Measurements from ENCODE around the gene LAMC1.

Gene LAMC1

DNA sequence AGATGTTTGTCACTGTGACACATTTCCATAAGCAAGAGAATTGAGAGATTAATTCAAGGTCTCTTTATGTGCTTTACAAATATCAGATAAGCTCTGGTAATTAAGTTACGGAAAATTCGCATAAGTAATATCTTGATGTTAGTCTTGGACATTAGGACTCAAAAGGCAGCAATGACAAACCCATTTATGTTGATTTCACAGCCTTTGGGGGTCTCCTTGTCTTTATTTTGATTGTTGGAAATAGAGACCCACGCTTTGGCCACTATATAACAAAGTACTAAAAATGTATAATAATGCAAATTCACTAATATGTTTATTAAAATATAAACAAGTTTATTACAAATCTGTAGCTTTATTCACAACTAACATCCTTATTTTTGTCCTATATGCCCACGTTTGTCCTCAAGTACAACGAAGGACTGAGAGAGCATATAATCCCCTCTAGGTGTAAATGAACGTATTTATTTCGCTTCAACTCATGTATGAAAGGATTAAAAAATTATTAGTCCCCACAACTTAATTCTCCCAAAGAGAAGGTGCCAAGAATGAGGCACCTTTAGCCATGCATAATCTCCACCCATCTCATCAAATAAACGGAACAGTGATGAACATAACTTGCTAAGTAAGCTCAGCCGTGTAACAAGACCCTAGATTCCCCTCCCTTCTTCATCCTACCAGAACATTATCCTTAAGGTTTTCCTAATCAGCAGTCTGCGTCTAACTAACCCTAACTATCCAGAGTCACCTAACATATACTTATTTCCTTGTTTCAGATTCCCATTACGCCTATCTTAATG lies 1.6 kb upstream of the LAMC1 start:
- DNase-seq: no peak

DNA sequence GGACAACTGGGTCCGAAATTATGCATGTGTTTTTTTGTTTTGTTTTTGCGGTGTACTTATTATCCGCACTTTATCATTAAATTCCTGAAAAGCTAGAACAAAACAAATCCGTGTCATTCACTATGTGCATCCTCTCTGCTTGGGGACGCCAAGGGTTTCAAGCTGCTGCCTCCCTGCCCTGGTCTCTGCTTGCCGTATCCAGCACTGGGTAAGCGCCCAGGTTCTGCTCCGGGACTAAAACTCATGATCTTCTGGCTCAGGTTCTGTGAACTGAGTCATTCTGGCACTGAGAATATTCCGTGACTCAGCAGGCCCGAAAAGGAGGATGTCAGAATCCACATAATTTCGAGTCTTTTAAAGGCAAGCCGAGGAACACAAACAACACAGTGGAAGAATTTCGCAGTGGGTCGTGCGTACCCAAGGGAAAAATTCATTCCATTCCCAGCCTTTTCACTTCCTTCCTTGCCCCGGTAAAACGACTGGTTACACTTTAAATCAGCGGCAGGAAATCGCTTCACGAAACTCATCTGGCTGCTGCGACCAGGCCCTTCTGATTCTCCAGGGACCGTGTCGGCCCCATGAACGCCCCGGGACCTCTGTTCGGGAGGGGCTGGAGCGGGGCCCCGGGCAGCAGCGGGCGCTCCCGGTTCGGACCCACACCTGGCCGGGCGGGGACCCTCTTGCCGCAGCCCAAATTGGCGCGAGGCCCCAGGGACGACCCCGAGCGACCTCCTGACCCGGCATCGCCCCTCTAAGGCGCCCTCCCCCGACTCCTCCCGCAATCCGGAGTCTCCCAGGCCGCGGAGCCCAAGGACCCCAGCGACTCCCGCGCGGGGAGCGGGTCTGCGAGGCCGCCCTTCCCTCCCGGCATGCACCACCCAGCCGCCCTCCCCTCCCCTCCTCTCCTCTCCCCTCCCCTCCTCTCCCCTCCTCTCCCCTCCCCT lies 746 bp upstream of the LAMC1 start:
- no peak for DNase-seq

DNA sequence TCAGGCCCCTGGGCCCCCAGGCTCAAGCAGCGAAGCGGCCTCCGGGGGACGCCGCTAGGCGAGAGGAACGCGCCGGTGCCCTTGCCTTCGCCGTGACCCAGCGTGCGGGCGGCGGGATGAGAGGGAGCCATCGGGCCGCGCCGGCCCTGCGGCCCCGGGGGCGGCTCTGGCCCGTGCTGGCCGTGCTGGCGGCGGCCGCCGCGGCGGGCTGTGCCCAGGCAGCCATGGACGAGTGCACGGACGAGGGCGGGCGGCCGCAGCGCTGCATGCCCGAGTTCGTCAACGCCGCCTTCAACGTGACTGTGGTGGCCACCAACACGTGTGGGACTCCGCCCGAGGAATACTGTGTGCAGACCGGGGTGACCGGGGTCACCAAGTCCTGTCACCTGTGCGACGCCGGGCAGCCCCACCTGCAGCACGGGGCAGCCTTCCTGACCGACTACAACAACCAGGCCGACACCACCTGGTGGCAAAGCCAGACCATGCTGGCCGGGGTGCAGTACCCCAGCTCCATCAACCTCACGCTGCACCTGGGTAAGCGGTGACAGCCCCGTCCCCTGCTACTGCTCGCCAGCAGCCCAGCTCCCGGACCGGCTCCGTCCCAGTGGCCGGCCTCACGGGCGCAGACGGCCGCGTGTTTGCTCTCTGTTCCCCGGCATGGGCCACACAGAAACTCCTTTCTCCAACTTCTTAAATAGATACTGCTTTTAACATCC lies 539 bp downstream of the LAMC1 start:
- peak; percentile 32 for DNase-seq

DNA sequence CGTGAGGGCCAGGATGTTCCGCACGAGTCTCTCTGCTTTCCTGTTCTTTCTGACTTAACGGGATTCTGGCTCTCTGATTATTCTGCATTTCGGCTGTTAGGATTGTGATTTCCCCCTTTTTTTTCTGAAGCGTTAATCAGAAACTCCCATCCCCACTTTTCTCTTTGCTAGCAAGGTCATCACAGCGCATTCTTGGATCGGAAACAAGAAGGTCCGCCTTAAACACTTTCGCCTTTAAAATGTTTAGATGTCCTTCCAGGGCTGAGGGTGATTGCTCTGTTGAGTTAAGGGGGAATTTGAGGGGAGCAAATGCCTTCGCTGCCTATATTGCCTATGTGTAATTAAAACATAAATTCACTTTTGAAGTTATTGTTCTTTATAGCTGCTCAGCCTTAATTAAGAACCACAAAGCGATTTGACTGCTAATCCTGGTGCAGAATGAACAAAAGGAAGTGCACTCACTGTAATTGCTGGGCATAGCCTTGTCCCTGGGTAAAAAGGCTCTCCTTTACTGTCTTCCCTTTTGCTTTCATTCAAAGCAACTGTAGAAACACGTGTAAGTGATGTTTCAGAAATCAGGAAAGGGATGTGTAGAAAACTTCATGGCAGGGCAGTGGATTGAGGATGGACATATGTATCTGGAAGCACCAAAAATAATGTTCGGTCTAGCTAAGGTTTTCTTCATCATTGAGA lies 1.2 kb downstream of the LAMC1 start:
- no peak for DNase-seq

DNA sequence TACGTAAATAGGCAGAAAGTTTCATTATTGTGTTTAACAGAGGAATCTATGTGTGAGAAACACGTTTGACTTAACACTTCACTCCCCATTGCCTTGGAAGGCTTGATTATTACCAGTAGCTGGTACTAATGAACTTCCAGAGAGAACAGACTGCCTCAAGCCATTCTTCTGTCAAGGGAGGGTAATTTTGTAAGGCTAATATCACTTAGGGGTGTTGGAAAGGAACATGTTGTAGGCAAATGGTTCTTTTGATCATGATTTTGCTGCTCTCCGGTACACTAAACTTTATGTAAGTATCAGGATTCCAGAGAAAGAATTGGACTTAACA lies 1.8 kb downstream of the LAMC1 start:
- no peak for DNase-seq

DNA sequence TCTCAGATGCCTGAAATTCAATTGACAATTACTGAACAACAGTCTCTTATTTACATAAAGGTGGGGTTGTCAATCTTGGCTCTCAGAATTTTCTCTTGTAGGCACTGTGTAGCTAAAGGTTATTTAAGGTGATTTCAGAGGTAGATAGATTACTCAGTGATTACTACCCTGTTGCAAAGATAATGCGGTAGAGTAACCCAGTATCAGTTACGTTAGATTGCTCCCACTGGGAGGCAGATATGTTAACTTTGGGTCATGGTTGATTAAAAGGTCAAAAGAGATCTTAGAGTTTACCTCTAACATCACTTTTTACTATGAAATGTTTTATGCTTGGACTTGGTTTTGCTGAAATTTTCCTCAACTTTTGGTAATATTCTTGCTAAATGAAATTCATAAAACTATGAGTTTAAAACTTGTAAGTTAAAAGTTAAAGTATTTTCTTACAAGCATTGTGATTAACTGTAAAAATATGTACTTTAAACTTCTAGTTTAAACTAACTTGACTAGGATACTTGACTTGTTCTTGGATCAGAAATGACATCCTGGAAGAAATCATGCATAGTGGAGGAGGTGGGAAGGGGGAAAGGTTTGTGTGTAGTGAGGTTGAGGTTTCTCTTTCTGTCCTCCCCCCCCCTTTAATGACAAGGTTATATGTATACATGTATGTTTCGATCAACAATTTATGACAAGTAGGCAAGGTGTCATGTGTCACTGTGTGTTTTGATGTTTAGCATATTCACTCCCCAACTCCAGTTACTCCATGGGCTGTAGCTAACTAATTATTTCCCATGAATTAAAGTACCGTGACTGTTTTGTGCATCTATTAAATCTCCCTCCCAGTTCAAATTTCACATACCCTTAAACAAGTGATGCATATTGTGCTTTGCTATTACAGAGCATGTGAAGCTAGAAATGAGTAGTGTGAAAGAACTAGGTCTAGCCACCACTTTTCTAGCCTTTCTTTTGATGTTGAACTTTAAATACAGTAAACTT lies 2.9 kb downstream of the LAMC1 start:
- no peak for DNase-seq

DNA sequence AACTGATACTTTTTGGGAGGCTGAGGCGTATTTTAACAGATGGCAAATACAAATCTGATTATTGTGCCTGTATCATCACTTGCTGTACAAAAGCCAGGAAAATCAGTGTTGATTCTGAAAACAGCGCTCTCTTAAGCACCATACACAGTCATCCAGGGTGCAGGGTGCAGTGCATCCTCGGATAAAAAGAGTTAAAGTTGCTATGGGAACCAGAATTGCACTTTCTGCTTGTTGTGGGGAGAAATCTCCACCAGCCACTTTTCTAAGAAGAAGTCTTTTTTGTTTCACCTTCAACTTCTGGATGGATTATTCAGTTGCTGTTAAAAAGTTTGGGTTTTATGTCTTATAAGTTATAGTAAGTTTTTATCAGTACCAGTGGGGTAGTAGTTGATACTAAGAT lies 3.8 kb downstream of the LAMC1 start:
- no peak for DNase-seq

DNA sequence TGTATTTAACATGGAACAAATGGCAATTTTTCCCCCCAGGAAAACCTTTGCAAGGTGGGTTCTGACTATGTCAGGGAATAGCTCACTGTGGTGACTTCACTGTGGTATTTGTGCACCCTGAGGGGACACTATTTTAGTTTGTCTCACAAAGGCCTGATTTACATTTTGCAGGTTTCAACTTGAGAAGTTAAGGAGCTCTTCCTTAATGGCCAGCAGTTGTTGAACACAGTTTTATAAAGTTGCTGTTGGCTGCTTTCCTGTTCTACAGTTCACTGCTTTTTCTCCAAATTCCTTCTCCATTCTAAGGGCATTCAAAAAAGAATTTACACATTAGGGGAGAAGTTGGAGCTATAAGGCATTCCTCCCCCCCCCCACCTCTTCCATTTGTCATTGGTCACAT lies 4.6 kb downstream of the LAMC1 start:
- DNase-seq: no peak

DNA sequence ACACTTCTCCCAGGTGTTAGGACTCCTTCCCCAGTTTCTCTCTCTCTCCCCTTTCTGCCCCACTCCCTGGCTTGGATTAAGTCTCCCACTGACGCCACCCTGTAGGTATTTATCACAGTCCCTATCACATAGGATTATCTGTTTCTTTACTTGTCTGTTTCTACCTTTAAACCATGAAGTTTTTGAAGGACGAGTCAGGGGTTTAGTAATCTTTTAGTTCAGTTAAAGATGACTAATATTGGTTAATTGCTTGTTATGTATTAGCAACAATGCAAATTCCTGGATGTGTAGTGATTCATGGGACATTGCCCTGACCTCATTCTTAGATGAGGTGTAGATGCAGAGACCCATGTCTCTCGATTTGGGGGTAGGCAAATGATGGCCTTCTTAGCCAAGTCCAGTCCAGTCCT lies 6.4 kb downstream of the LAMC1 start:
- no peak for DNase-seq

DNA sequence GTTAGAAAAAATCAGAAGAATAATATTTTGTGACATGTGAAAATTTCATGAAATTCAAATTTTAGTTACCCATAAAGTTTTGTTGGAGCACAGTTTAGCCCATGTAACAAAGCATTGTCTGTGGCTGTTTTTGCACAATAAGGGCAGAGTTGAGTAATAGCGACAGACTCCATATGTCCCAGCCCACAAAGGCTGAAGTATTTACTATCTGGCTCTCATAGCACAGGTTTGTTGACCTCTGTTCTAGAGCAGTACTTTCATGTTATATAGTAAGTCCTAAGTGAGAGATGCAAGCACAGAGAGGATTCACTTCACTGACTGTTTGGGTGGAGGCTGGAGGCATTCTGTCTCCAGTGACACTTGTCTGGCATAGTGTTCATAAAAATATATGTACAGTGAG lies 6.8 kb downstream of the LAMC1 start:
- no peak for DNase-seq

DNA sequence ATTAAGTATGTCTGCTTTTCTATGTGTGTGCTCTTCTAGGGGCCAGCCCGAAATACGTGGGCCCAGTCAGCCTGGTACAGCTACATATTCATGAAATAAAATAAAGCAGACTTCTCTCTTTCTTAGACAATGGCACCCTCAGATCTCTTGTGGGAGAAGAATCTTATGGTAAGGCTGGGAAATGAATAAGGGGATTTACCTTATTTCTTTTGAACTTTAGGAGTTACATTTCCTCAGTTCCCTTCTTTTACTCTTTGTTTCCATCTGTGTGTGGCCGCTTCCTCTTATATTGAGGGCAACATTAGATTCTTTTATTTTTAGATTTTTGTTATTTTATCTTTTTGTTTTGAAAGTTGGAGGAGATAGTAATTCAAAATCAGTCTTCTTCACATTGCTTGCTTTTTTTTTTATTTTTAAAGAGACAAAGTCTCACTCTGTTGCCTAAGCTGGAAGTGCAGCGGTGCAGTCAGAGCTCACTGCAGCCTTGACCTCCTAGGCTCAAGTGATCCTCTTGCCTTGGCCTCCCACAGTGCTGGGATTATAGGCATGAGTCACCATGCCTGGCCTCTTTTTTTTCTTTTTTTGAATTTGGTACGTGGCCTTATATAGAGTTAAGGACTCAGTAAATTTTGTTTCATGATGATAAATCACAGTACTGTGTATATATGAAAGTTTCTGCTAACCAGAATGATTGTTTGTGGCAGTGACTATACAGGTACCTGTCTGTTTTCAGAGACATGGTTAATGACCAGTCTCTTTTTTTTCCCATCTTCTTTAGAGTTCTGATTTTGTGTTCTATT lies 9.1 kb downstream of the LAMC1 start:
- DNase-seq: no peak

DNA sequence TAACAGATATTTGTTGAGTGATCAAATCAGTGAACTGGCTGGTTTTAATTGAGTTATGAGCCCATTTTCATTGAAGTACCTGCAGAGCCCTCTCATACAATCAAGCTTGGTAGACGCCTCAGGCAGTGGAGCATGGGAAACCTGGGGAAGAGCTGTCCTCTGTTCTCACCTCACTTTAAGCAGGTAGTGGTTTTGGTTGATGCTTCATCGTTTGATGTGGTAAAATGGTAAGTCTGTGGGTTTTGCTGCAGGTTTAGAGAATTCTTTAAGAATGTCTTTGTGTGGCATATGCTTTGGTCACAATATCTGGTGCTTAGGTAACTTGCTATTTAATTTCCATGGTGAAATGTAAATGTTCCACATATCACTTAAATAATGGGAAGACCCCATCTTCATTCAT lies 10.0 kb downstream of the LAMC1 start:
- DNase-seq: no peak

DNA sequence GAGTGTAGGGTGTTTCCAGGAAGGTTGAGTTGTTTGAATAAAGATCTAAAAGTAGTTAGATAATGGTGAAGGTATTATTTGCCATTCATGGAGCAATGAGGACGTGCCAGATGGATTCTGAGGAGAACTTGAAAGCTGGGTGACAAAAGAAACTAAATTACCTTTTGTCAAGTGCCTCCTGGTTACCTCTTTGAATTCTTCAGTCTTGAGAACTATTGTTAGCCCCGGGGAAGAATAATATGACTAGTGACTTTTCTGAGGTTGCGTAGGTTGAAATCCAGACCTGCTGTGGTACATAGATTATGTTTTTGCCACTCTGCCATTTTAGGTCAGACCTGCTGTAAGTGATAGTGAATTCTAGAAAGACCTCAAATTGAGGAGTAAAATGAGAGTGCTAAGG lies 11.5 kb downstream of the LAMC1 start:
- no peak for DNase-seq

DNA sequence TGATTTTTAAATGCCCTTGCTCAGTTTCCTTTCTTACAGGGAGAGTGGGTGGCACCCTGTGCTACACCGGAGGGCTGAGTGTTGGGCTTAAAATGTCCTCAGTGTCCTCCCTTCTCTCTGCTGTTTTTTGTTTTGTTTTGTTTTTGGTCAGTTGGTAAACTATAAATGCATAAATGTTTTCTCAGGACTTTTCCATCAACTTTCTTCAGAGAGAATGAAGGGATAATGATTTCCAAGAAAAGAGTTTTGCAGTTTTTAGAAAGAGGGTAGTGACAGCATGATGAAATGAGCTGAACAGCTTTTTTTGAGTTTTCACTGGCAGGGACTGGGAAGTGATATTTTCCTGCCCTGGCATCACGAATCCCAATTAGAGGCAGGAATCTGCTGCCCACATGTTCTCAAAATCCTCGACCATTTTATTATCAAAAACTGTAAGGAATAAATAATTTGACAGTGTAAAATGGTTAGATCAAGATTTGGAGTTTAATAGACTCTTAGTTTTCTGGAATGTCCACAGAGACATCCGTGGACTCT lies 15.2 kb downstream of the LAMC1 start:
- DNase-seq: no peak

DNA sequence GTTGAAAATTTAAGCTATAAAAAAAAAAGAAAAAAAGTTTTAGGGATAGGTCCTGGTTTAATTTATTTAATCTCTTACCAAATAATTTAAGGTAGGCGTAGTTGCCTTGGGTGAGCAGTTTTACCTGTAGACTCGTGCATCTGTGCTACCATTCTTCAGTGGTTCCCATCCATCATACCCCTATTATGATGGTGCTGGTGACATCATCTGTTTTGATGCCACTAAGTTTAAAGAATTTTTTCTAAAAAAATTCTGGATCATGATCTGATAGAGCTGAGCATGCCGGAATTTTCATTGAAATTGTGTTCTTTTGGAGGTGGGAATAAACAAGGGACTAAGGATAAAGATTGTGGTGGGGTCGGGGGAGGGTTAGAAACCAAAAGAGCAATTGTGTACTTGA lies 15.7 kb downstream of the LAMC1 start:
- DNase-seq: no peak

DNA sequence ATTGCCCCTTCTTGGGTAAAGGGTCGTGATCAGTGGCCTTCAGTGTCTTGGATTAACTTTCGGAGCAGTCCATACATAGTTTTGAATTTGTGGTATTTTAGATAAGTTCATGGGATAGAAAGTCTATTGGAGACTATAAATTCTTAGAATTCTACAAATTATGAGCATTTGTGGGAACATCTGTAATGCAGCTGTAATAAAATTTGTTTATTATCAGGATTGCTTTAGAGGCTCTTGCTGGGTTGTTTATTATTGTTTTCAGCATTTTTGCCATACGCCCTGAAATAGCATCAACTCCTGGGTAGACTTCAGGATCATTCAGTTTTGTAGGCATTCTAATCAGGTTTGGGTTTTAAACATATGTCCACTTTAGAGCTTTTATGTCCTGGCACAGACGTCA lies 16.1 kb downstream of the LAMC1 start:
- no peak for DNase-seq

DNA sequence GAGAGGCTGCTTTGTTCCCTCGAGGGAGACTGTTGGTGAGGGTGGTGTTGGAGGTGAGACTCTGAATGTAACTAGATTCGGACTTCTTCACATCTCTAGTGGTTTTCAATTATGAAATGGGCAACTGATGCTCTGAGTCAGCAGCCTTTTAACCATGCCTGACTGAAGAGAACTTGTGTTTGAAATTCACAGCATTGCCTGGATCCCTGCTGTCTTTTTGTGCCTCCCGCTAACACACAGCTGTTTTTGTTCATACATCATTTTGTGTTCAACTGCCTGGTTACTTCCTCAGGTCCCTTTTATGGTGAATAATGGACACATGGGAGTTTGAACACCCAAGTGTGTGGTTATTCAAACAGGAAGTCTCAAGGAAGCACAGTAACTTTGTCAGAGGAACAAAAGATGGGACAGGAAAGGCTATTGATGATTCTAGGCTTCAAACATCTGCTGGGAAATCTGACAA lies 16.8 kb downstream of the LAMC1 start:
- peak; percentile 58 for DNase-seq

DNA sequence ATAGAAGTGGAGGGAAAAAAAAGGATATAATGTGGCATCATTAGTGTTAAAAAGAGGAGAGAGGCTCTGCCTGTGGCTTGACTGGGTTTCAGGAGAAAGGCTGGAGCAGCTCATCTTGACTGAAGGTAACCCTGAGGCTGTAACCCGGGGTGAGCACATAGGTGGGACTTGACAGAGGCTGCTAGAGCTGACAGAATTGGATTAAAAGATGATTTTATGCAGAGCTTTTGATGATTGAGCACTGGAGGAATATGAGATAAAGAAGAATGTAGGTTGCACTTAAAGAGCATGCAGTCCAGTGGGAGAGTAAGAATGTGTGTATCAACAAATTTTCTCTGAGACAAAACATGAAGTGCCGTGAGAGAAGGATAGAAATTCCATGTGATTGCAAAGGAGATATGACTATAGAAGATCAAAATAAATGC lies 17.3 kb downstream of the LAMC1 start:
- DNase-seq: no peak

DNA sequence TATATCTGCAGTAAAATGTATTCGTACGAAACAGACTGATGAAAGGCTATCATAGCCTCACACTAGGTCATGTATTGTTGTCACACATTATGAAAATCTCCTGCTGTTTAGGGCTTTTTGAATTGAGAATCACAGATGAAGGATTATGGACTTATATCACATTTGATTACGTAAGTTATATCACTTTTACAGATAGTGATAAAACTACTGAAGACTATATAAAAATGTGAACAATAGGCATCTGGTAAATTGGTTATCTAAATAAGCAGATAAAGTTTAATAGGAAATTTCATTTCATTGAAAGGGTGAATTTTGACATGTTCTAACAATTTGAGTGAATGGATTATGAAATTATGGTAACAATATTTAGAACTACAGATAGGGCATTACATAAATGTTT lies 20.0 kb downstream of the LAMC1 start:
- no peak for DNase-seq

All from DMS79 treated with DMSO at 0.1 percent for 48 hours (cell line).